ENCODE data around the gene DDOST. TPM values are rescaled to one million over a fixed set of nuclear protein-coding genes. Genes with fewer than 3 reads are reported as not detected.
A peak's percentile ranks its signal among the peaks of the same experiment; 100 is the strongest.

The DDOST gene
- total RNA-seq, 1 donor from 2014 or later, result 204 TPM

DNA sequence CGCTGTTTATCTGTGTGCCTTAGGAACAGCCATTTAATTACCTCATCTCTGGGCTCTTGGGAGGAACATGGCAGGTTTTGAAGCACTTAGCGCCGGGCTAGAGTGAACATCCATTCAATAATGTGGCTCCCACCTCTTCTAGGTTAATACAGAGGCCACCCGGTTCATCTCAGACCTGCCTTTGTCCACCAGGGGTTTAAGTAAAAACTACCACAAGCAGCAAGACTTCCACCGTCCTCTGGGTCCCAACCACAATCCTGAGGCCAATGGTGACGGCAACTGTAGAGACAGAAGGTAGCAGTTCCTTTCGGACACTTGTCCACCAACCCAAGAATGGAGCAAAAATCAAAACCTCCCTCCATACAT, 924 bp upstream of the DDOST start:
- no peak for DNase-seq (ENCODE audit: low read depth)

DNA sequence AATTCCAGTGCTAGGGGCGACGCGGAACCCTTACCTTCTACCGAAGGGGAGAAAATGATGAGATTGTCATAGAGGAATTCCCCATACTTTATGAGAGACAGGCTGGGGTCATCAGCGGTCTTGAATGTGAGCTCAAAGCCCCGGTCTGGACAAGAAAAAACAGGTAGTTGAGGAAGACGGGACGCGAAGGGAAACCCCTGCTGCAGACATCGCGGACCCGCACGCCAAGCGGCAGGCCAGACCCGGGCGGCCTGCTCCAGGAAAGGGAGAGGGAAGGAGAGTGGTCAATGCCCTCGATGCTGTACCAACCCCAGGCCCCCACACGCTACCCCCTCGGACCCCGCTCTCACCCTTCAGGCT, 342 bp downstream of the DDOST start:
- no peak for DNase-seq (ENCODE audit: low read depth)

DNA sequence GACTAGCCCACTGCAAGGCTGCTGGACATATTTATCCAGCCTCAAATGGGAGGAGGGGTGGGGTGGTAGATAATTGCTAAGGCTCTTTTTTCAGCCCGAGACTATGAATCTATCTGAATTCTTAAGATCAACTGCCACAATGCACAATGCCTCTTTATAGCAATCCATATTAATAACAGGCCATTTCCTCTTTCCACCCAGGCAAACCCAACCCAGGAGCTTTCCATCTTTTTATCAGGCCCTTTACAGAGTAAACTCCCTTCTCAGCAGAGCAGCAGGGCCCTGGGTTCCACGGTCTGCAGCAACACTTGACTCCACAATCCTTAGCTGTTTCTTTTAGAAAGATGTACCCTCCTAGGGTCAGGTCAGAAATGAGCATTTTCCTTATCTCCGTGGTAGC, 806 bp downstream of the DDOST start:
- no peak for DNase-seq (ENCODE audit: low read depth)

DNA sequence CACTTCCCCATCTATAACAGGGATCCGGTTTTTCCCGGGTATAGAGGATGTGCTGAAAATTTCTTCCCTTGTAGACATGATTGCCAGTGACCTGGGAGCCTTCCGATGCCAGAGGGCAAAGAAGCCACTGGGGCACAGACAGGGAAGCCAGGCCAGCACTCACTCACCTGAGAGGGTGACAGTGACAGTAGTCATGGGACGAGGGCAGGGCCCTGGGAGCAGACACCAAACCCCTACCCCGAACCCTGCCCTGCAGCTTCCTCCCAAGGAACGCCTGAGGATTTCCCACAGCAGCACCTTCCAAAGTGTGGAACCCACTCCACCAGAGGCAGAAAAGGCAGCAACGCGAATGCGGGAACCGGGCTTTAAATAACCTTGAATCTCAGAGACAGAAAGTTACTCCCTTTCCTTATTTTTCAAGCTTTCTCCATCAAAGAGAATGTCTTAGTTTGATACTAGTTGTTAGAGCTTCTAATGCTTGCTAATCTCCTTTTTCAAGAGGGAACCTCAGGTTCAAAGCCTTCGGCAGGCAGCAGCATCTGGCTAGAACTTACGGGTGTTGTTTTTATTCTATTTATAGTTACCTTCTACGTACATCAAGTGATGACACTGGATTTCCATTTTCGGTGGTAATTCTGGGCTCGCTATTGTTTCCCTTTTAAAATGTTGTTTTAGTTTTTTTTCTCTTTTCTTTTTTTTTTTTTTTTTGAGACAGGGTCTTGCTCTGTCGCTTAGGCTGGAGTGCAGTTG, 2.8 kb downstream of the DDOST start:
- no peak for DNase-seq (ENCODE audit: low read depth)

DNA sequence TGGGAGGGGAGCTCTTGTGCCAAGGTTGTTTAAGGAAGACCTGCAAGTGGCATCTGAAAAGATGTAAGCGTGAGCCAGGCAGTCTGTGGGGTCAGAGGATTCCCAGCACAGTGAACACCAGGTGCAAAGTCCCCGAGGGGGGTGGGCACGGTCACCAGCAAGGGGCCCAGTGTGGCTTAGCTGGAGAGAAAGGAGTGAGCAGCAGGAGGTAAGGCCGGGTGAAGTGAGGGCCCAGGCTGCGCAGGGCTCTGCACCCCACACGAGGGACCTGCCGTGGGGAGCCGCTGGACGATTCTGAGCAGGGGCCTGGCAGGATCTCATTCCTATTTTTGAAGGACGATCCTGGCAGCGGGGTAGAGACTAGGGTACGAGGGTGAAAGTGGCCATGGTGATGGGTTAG, 4.1 kb downstream of the DDOST start:
- DNase-seq (ENCODE audit: low read depth), result no peak

DNA sequence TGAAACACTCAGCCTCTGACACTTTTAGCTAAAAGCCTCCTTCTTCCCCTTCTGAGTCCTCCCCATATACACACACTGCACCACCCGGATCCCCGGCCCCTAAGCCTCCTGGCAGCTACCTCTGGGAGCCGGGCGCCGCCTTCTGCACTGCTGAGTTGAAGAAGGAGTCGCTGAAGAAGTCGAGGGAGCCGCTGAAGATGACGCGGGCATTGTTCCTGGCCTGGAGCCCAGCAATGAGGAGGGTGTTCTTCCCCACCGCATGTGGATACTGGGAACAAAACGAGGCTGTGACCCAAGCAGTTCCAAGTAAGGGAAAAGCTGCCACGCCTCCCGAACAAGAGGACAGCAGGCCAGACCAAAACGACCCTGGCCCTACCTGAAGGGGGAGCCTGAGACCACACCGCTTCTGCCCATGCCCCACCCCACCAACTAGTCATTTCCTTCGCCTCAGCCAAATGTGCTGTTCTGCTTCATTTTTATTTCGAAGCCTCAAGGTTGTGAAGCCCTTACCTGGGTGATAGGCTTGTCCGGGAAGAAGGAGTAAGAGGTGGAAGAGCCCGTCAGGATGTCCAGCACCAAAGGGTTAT, 7.0 kb downstream of the DDOST start:
- no peak for DNase-seq (ENCODE audit: low read depth)

DNA sequence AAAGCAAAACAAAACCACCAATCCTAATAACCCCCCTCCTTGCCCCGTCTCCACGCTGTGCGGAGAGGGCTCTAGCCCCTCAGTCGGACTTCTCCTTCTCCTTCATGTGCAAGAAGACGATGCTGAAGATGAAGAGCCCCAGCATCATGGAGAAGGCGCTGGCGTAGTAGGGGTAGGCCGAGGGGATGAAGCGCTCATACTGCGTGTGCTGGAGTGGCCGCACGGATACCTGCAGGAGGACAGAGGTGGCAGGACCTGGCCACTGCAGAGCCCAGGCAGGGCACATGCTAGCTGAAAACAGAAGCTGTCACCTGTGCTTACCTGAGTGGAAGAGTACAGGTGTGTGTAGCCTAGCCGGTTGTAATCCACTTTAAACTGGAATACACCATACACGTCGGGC, 8.9 kb downstream of the DDOST start:
- DNase-seq (ENCODE audit: low read depth), result no peak

DNA sequence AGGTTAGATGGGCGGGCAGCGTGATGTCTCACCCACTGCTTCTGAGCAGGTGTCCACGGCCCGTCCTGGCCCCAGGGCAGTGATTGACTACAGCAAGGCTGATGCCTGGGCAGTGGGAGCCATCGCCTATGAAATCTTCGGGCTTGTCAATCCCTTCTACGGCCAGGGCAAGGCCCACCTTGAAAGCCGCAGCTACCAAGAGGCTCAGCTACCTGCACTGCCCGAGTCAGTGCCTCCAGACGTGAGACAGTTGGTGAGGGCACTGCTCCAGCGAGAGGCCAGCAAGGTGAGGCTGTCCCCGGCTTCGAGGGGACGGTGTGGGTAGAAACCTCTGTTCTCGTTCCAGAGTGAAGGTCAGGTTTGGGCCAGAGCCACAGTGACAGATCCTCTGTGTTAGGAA, 12.2 kb downstream of the DDOST start:
- no peak for DNase-seq (ENCODE audit: low read depth)

DNA sequence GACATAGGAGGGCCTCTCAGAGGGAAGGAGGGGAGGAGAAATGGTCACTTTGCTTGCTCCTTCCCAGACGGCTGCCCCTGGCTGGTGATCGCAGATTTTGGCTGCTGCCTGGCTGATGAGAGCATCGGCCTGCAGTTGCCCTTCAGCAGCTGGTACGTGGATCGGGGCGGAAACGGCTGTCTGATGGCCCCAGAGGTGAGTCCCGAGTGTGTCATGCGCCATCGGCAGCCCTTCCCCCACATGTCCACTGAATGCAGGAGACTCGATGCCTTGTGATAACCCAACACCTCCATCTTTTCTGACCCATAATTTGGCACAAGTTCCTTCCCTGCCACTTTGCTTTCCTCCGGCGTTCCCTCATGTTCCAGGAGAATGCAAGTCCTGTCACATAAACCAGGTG, 12.7 kb downstream of the DDOST start:
- no peak for DNase-seq (ENCODE audit: low read depth)

DNA sequence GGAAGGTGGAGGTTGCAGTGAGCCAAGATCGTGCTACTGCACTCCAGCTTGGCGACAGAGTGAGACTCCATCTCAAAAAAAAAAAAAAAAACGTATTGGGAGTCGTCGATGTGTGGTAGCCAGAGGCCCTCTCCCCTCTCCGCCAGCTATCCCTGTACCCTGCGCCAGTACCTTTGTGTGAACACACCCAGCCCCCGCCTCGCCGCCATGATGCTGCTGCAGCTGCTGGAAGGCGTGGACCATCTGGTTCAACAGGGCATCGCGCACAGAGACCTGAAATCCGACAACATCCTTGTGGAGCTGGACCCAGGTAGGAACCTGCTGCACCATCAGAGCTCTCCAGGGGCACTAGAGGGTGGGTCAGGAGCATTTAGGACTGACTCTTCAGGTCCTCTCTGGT, 15.8 kb downstream of the DDOST start:
- DNase-seq (ENCODE audit: low read depth), result no peak

DNA sequence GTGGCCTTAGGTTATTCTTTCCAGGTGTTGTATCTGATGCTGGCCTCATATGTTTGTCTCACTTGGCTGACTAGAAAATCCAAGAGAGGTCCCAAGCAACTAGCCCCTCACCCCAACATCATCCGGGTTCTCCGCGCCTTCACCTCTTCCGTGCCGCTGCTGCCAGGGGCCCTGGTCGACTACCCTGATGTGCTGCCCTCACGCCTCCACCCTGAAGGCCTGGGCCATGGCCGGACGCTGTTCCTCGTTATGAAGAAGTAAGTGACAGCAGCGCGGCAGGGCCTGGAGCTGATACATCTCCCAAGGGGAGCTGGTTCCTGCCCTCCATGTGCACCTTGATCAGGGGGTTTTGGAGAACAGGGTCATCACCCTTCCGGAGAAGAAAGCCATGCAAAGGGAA, 16.8 kb downstream of the DDOST start:
- no peak for DNase-seq (ENCODE audit: low read depth)

DNA sequence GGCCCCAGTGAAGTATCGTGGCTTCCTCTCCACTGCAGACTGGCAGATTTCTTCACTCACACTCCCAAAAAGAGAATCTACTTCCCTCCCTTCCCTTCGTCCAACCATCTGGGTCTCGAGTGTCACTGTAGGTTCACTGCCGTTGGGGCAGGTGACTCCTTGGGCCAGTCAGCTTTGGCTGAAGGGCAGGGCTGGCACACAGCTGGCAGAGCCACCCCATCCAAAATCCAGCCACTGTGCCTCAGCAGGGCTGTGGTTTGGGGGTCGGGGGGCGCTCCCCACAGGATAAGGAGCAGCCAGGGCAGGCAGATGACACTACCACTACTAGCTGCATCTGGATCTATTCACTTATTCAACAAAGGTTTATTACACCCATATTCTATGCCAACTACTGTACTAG, 18.1 kb downstream of the DDOST start:
- no peak for DNase-seq (ENCODE audit: low read depth)

DNA sequence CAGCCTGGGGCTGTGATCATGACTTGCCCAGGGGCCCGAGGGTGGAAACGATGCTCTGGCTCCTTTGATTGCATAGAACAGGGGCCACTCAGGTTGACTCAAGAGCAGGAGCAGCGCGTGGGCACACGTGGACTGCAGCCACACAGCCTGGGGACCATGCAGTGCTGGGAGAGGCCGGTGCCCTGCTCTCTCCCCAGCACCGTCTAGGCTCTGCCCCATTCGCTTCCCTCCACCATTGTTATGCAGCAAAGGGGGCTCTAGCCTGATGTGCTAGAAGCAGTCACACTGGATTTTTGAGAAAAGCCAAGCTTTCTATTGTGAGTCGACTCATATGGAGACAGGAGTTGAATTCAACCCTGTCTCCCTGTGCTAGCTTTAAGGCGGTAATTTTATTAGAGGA, 19.2 kb downstream of the DDOST start:
- DNase-seq (ENCODE audit: low read depth), result no peak

DNA sequence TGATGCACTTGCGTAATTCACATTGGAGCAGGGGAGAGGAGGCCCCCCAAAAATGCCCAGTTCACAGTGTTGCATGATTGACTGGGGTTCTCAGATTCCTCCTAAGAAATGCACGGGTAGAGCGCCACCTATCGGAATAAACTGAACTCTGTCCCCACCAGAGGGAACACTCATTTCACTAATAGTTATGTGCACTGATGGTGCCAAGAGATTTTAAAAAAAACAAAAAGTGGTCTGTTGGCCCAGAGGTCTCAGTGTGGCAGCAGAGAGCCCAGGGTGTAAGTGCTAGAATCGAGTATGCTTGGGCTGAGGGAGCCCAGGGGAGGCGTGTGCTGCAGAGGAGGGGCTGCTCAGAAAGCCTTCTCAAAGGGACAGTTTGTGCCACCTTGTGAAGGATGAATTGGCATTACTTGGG, 21.0 kb downstream of the DDOST start:
- DNase-seq (ENCODE audit: low read depth), result peak; percentile 63

DNA sequence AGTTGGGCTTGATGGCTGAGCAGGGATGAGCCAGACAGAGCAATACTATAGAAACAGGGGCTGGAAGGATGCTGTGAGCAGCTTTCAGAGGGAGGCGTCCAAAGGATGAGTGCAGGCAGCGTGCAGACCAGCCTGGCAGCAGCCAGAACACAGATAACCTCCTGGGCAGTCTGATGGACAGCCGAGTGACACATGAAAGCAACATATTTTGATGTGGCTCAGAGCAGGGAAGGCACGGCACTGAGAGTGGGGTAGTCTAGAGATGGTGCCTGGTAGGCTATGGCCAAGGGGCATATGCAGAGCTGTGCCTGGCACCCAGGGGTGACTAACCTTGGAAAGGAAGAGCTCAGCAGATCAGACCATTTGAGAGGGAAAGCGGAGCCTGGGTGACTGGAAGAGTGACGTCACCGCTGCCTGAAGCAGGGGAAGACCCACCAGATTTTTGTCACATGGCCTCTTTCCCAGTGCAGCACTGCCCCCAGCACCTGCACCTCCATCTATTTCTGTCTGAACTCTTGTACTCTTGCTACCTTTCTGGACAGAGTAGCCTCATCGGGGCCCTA, 24.3 kb downstream of the DDOST start:
- DNase-seq (ENCODE audit: low read depth), result no peak

DNA sequence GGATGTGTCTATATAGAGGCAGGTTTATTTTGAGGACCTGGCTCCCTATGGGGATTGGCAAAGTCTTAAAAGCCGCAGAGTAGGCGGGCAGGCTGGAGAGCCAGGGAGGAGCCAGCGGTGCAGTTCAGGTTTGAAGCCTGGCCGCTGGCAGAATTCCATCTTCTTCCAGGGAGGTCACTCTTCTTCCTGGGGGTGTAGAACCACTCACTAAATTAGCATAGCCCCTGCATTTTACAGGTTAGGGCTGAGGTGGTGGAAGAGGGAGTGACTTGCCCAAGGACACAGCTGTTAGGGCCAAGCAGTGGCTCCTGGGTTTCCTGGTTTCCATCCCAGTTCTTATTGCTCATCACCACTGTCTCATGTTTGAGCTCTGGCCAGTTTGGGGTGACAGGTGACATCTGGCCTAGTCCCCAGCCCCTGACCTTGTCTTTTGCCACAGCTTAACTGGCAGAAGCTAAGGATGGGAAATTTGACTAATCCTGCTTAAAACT, 26.5 kb downstream of the DDOST start:
- peak; percentile 79 for DNase-seq (ENCODE audit: low read depth)

DNA sequence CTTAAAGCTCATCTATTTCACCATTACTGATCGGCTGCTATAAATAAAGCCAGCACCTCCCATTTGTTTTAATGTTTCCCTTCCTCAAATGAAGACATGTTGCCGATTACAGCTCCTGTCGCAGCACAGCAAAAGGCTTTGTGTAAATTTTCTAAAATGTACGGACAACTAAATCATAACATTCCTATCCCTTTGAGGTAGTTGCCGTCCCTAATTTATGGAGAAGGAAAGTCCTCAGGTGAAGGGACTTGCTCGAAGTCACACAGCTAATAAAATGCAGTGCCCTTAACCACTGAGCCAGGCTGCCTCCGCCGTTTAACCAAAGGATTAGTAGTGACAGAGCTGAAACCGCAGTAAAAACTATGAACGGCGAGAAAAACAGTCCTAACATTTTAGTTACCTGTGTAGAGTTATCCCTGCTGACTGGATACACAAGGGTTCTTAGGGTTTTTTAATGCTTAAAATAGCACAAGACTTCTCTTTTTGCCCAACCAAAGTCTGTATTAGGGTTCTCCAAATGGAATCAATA, 27.0 kb downstream of the DDOST start:
- peak; percentile 33 for DNase-seq (ENCODE audit: low read depth)

DNA sequence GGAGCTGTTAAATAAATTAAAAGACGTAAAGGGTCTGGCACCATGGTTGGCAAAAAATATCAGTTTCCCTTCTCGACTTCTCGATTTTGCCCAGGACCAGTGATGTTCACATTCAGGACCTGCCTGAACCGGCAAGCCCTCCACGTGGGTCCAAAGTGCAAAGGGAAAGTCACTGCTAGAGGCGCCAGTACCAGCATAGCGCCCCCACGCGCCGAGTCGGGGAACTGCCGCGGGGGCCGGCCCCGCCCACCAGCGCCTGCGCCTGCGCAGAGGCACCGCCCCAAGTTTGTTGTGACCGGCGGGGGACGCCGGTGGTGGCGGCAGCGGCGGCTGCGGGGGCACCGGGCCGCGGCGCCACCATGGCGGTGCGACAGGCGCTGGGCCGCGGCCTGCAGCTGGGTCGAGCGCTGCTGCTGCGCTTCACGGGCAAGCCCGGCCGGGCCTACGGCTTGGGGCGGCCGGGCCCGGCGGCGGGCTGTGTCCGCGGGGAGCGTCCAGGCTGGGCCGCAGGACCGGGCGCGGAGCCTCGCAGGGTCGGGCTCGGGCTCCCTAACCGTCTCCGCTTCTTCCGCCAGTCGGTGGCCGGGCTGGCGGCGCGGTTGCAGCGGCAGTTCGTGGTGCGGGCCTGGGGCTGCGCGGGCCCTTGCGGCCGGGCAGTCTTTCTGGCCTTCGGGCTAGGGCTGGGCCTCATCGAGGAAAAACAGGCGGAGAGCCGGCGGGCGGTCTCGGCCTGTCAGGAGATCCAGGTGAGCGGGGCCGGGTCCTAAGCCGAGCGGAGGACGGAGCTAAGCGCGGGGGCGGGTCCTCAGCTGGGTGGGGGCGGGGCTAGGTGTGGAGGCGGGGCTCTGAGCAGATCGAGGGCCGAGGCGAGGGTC, 27.7 kb downstream of the DDOST start, which contains the start of gene PINK1:
PINK1 (plus strand) TSS at position 269 of the 875 bp plus-strand sequence; CDS start at position 360, 91 bp downstream.
- peak; percentile 77 for DNase-seq (ENCODE audit: low read depth)

DNA sequence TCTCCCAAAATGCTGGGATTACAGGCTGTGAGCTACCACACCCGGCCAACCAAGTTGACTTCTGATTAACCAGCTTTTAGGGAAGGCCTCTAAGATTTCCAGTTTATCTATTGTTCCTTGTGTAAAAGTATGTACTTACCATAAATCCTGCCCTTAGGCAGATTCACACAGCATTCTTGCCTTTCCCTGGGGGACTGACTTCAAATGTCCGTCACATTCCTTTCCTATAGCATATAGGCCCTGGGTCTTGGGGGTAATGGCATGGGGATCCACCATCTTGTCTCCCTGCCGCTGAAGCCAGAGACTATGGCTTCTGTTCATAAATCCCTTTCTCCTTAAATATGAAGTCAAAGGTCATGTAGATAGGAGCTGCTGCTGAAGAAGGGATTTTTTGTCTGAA, 28.8 kb downstream of the DDOST start:
- DNase-seq (ENCODE audit: low read depth), result no peak

DNA sequence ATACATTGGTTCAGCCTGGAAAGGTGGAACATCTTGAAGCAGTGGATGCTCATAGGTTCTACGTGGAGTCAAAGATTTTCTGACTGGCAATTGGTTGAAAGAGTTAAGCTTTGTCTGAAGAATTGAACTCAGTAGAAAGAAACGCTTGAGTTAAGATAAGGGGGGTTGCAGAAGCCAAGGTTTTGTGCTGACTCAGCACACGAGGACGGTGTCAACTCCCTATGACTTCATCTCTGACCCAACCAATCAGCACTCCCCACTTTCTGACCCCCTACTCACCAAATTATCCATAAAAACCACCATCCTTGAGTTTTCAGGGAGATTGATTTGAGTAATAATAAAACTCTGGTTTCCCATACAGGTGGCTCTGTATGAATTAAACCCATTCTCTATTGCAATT, 30.4 kb downstream of the DDOST start:
- DNase-seq (ENCODE audit: low read depth), result no peak

DNA sequence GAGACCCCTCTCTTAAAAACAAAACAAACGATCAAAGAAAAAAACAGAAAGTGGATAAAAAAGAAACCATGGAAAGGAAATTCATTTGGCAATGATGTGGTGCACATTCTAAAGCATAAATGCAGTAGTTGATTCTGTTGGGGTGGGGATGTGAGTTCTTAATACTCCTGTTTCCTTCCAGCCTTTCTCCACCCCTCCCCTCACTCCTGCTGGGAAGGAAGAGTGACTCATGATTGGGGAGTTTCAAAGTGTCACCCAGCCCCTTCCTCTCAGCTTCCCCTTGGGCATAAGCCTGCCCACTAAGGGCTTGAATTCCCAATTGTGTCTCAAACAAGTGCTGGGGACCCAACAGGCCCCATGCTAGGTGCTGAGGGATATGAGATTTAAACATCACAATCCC, 34.6 kb downstream of the DDOST start:
- DNase-seq (ENCODE audit: low read depth), result no peak

DNA sequence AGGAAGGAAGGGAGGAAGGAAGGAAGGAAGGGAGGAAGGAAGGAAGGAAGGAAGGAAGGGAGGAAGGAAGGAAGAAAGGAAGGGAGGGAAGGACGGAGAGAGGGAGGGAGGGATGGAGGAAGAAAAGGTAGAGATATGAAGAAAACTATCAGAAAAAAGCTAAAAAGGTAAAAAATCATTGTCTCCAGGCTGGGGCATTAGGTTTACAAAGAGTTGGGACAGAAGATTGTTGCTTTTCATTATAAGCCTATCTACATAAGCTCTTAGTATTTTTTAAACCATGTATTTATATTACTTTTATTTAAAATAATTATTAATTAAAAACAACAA, 35.1 kb downstream of the DDOST start:
- no peak for DNase-seq (ENCODE audit: low read depth)
